Muscle layer of colon (tissue), 2 donors: ENCODE measurements around the gene KCNH3.
"Not testable (repeated sequence)": the region's sequence is repeated elsewhere in the genome, so short reads cannot be mapped to it uniquely, and the experiment has no call there.

ENCODE experiments used
- H3K27ac ChIP-seq: one replicate; pipeline ENCODE4 v1.7.0; 2013; ENCODE audit warnings: low read depth, mild to moderate bottlenecking, low read length, moderate library complexity
- H3K27me3 ChIP-seq, 2 donors: one replicate each; pipeline ENCODE4 v1.7.0; 2013; ENCODE audit warnings: low read length in 2 of 2, mild to moderate bottlenecking in 2 of 2; ENCODE audit not compliant: insufficient read depth in 2 of 2, control insufficient read depth in 1 of 2
- H3K36me3 ChIP-seq: one replicate; pipeline ENCODE4 v1.7.0; 2013; ENCODE audit warnings: mild to moderate bottlenecking, low read length; ENCODE audit not compliant: insufficient read depth
- H3K4me1 ChIP-seq: one replicate; pipeline ENCODE4 v1.7.0; 2013; ENCODE audit warnings: mild to moderate bottlenecking, low read length; ENCODE audit not compliant: insufficient read depth
- H3K4me3 ChIP-seq, 2 donors: one replicate each; pipeline ENCODE4 v1.7.0; 2013; ENCODE audit warnings: low read length in 2 of 2, low read depth in 1 of 2, mild to moderate bottlenecking in 1 of 2, moderate library complexity in 1 of 2
- H3K9ac ChIP-seq: one replicate; pipeline ENCODE4 v1.7.0; 2013; ENCODE audit warnings: low read length
- H3K9me3 ChIP-seq: one replicate; pipeline ENCODE4 v1.7.0; 2013; ENCODE audit warnings: mild to moderate bottlenecking, low read length
- donor health status: abdominal sarcoma.
- donor health status: Adenocarcinoma of cecum.

KCNH3 gene

GRCh38 chr12:49507139-49507538 is 31.7 kb upstream of the KCNH3 start:
- no peak overlapping the region for H3K9ac ChIP-seq
- H3K4me1 ChIP-seq = no peaks in the 10 kb centered on the region
- no peak overlapping the region for H3K4me3 ChIP-seq
- no peaks in the 10 kb centered on the region for H3K36me3 ChIP-seq
- no peaks in the 10 kb centered on the region for H3K9me3 ChIP-seq
- no peaks in the 10 kb centered on the region for H3K27me3 ChIP-seq
- no peak overlapping the region for H3K27ac ChIP-seq

- H3K4me3 ChIP-seq, H3K27ac ChIP-seq, H3K9ac ChIP-seq, H3K36me3 ChIP-seq, H3K9me3 ChIP-seq, H3K27me3 ChIP-seq, H3K4me1 ChIP-seq: not testable (repeated sequence)
Measured at GRCh38 chr12:49509681-49510080, 29.1 kb upstream of the KCNH3 start.

GRCh38 chr12:49511410-49511809 is 27.4 kb upstream of the KCNH3 start:
- no peaks in the 10 kb centered on the region for H3K9me3 ChIP-seq
- no peak overlapping the region for H3K27ac ChIP-seq
- H3K4me1 ChIP-seq = no peaks in the 10 kb centered on the region
- H3K36me3 ChIP-seq = no peaks in the 10 kb centered on the region
- no peak overlapping the region for H3K9ac ChIP-seq
- H3K4me3 ChIP-seq = no peak overlapping the region
- H3K27me3 ChIP-seq = no peaks in the 10 kb centered on the region

- no peaks in the 10 kb centered on the region for H3K27me3 ChIP-seq
- no peak overlapping the region for H3K4me3 ChIP-seq
- no peaks in the 10 kb centered on the region for H3K9me3 ChIP-seq
- no peaks in the 10 kb centered on the region for H3K4me1 ChIP-seq
- H3K27ac ChIP-seq = no peak overlapping the region
- H3K36me3 ChIP-seq = no peaks in the 10 kb centered on the region
- no peak overlapping the region for H3K9ac ChIP-seq
Measured at GRCh38 chr12:49512546-49512945, 26.3 kb upstream of the KCNH3 start.

GRCh38 chr12:49515266-49515665 is 23.6 kb upstream of the KCNH3 start:
- Histone ChIP-seq H3K36me3 (no peaks in the 10 kb centered on the region), H3K27me3 (no peaks in the 10 kb centered on the region), H3K9me3 (no peaks in the 10 kb centered on the region), H3K4me3 (no peak overlapping the region), H3K27ac (no peak overlapping the region), H3K9ac (no peak overlapping the region), H3K4me1 (no peaks in the 10 kb centered on the region)

- Histone ChIP-seq H3K27ac (no peak overlapping the region), H3K9ac (no peak overlapping the region), H3K27me3 (no peaks in the 10 kb centered on the region), H3K36me3 (peaks cover 9% of the 10 kb centered on the region), H3K4me3 (no peak overlapping the region), H3K4me1 (no peaks in the 10 kb centered on the region), H3K9me3 (no peaks in the 10 kb centered on the region)
Measured at GRCh38 chr12:49518914-49519573, 19.8 kb upstream of the KCNH3 start.

GRCh38 chr12:49519574-49519936 is 19.3 kb upstream of the KCNH3 start:
- peaks cover 12% of the 10 kb centered on the region for H3K36me3 ChIP-seq
- H3K27me3 ChIP-seq = no peaks in the 10 kb centered on the region
- H3K4me1 ChIP-seq = no peaks in the 10 kb centered on the region
- H3K9me3 ChIP-seq = no peaks in the 10 kb centered on the region
- no peak overlapping the region for H3K27ac ChIP-seq
- no peak overlapping the region for H3K4me3 ChIP-seq
- H3K9ac ChIP-seq = no peak overlapping the region

- H3K4me3 ChIP-seq = no peak overlapping the region
- H3K36me3 ChIP-seq = peaks cover 27% of the 10 kb centered on the region
- H3K9me3 ChIP-seq = no peaks in the 10 kb centered on the region
- H3K27ac ChIP-seq = no peak overlapping the region
- H3K9ac ChIP-seq = no peak overlapping the region
- no peaks in the 10 kb centered on the region for H3K4me1 ChIP-seq
- H3K27me3 ChIP-seq = no peaks in the 10 kb centered on the region
Measured at GRCh38 chr12:49521389-49521788, 17.4 kb upstream of the KCNH3 start.

- H3K27ac ChIP-seq = no peak overlapping the region
- H3K9me3 ChIP-seq = no peaks in the 10 kb centered on the region
- peaks cover 34% of the 10 kb centered on the region for H3K36me3 ChIP-seq
- no peak overlapping the region for H3K9ac ChIP-seq
- no peak overlapping the region for H3K4me3 ChIP-seq
- H3K27me3 ChIP-seq = no peaks in the 10 kb centered on the region
- H3K4me1 ChIP-seq = no peaks in the 10 kb centered on the region
Measured at GRCh38 chr12:49524660-49525324, 14.0 kb upstream of the KCNH3 start.

GRCh38 chr12:49525942-49526341 is 12.9 kb upstream of the KCNH3 start:
- no peaks in the 10 kb centered on the region for H3K9me3 ChIP-seq
- H3K36me3 ChIP-seq = peaks cover 34% of the 10 kb centered on the region
- H3K9ac ChIP-seq = no peak overlapping the region

GRCh38 chr12:49527361-49528130 is 11.3 kb upstream of the KCNH3 start:
- no peak overlapping the region for H3K9ac ChIP-seq
- H3K27me3 ChIP-seq = no peaks in the 10 kb centered on the region
- no peaks in the 10 kb centered on the region for H3K4me1 ChIP-seq
- H3K4me3 ChIP-seq = no peak overlapping the region
- no peak overlapping the region for H3K27ac ChIP-seq
- H3K36me3 ChIP-seq = peaks cover 30% of the 10 kb centered on the region
- H3K9me3 ChIP-seq = no peaks in the 10 kb centered on the region

More at GRCh38 chr12:49525942-49526341, 12.9 kb upstream of the KCNH3 start:
- Histone ChIP-seq H3K4me3 (no peak overlapping the region), H3K27ac (no peak overlapping the region), H3K4me1 (no peaks in the 10 kb centered on the region), H3K27me3 (no peaks in the 10 kb centered on the region)
